ENCODE measurements around the gene WDR55. TPM values are rescaled to one million over a fixed set of nuclear protein-coding genes. Genes with fewer than 3 reads are reported as not detected.

WDR55 gene
- total RNA-seq, 1 donor from 2014 or later, result 28.5 TPM

DNA sequence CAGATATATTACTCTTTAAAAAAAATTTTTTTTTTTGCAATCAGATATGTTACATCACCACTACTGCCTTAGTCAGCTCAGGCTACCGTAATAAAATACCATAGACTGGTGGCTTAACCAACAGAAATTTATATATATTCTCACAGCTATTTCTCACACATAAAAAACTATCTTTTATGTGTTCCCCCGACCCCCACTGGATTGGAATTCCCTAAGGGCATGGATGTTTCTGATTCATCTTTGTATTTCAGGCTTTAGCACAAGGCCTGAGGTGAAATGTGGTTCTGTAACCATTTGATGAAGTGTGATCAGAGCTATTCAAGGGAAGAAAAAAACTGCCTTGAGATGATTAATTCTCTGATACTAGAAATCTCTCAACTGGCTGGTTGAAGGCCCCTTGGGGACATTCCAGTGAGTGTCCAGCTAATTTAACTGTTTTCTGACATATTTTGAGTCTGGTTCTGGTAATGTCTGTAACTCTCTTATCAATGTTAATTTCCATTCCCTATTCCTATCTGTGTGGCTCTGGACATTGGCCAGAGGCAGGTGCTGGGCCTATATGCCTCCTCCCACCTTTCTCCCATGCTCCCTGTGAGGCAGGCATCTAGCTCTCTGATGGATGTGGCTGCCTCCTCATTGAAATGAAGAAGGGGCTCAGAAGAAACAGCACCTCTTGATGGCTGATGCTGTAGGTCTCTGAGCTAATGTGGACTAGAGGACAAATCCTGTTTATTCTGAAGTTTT is 34.2 kb upstream of the WDR55 start:
- H3K27ac Mint-ChIP-seq (ENCODE audit: unreplicated experiment), result no peak overlapping the region
- H3K4me1 Mint-ChIP-seq (ENCODE audit: unreplicated experiment), result no peaks in the 10 kb centered on the region
- H3K36me3 Mint-ChIP-seq (ENCODE audit: low read depth, unreplicated experiment), result peaks cover 15% of the 10 kb centered on the region

DNA sequence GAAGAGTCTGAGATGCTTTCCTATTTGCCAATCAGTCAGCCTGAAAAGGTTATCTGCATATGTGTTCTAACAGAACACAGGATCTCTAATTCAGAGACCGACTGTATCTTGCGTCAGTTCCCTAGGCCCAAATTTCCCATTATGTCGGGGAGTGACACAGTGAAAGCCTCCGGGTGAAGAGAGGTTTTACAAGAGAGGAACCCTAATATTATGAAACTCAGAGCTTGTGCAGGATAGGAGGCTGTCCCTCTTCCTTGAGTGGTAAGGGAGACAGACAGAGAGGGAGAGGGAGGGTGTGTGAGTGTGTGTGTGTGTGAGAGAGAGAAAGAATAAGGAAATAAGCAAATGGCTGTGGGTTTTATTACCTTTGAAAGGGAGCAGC is 33.7 kb upstream of the WDR55 start:
- no peak for DNase-seq (ENCODE audit: low spot score)
- Mint-ChIP-seq H3K27ac (ENCODE audit: unreplicated experiment) (no peak overlapping the region), H3K4me1 (ENCODE audit: unreplicated experiment) (no peaks in the 10 kb centered on the region), H3K4me3 (ENCODE audit: unreplicated experiment) (peak overlapping the region; percentile 7), H3K27me3 (ENCODE audit: unreplicated experiment) (peaks cover 4% of the 10 kb centered on the region), H3K36me3 (ENCODE audit: low read depth, unreplicated experiment) (peaks cover 13% of the 10 kb centered on the region), H3K9me3 (ENCODE audit: unreplicated experiment) (peaks cover 19% of the 10 kb centered on the region)
- no peak for TF ChIP-seq CTCF (IDR thresholded peaks at IDR 0.05; ENCODE audit: unreplicated experiment)

More for the DNA sequence above, 34.2 kb upstream of the WDR55 start:
- Mint-ChIP-seq H3K4me3 (ENCODE audit: unreplicated experiment) (peak overlapping the region; percentile 7), H3K9me3 (ENCODE audit: unreplicated experiment) (peaks cover 19% of the 10 kb centered on the region), H3K27me3 (ENCODE audit: unreplicated experiment) (peaks cover under 1% of the 10 kb centered on the region)
- TF ChIP-seq CTCF (IDR thresholded peaks at IDR 0.05; ENCODE audit: unreplicated experiment), result no peak
- DNase-seq (ENCODE audit: low spot score), result no peak

DNA sequence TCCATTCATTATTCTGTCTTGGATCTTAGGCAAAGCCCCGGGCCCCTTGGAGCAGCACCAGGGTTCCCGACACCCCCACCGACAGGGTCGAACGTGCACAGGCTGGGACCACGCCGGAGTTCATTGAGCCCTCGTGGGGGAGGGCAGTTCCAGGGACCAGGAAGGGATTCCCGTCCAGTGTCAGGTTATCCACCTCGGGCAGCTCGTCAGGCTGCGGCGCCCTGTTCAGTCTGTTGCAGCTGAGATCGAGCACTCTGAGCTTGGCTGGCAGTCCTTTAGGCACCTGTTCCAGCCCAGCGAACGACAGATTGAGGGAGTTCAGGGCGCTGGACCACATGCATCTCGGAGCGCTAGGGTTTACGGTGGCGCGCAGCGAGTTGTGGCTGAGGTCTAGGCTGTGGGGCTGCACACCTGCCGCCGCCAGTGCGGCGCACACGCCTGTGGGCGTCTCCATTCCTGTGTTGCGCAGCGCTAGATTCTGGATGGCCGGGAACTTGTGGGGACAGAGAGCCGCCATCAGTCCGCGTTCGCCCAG is 32.8 kb upstream of the WDR55 start:
- H3K4me1 Mint-ChIP-seq (ENCODE audit: unreplicated experiment), result no peaks in the 10 kb centered on the region
- no peak overlapping the region for H3K4me3 Mint-ChIP-seq (ENCODE audit: unreplicated experiment)
- TF ChIP-seq CTCF (IDR thresholded peaks at IDR 0.05; ENCODE audit: unreplicated experiment), result no peak
- peaks cover 13% of the 10 kb centered on the region for H3K36me3 Mint-ChIP-seq (ENCODE audit: low read depth, unreplicated experiment)
- DNase-seq (ENCODE audit: low spot score), result no peak
- peaks cover 4% of the 10 kb centered on the region for H3K27me3 Mint-ChIP-seq (ENCODE audit: unreplicated experiment)
- H3K9me3 Mint-ChIP-seq (ENCODE audit: unreplicated experiment), result peaks cover 17% of the 10 kb centered on the region
- no peak overlapping the region for H3K27ac Mint-ChIP-seq (ENCODE audit: unreplicated experiment)

GRCh38 chr5:140632366-140633020 is 32.2 kb upstream of the WDR55 start:
- no peak overlapping the region for H3K27ac Mint-ChIP-seq (ENCODE audit: unreplicated experiment)
- H3K4me3 Mint-ChIP-seq (ENCODE audit: unreplicated experiment), result no peak overlapping the region
- no peak for DNase-seq (ENCODE audit: low spot score)
- TF ChIP-seq CTCF (IDR thresholded peaks at IDR 0.05; ENCODE audit: unreplicated experiment), result no peak
- no peaks in the 10 kb centered on the region for H3K4me1 Mint-ChIP-seq (ENCODE audit: unreplicated experiment)
- peaks cover 14% of the 10 kb centered on the region for H3K9me3 Mint-ChIP-seq (ENCODE audit: unreplicated experiment)
- H3K27me3 Mint-ChIP-seq (ENCODE audit: unreplicated experiment), result peaks cover 4% of the 10 kb centered on the region
- H3K36me3 Mint-ChIP-seq (ENCODE audit: low read depth, unreplicated experiment), result peaks cover 13% of the 10 kb centered on the region

DNA sequence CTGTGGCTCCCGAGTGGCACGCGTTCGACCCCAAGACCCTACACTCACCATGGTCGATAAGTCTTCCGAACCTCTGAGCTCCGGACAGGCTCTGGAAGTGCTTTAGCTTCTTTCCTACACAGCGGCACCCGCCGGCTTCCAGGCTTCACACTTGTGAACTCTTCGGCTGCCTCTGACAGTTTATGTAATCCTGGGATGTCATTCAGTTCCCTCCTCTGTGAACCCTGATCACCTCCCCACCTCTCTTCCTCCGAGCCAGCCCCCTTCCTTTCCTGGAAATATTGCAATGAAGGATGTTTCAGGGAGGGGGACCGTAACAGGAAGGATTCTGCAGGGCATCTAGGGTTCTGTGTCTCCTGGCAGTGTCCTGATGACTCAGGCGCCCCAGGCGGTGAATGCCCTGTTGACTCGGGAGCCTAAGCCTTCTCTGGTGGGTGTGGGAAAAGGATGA is 31.7 kb upstream of the WDR55 start, which contains the start of gene CD14:
Gene CD14, minus strand, starts transcription at position 155 of the 451 bp plus-strand sequence. Its CDS starts 104 bp downstream, at position 51.
- H3K9me3 Mint-ChIP-seq (ENCODE audit: unreplicated experiment), result peaks cover 11% of the 10 kb centered on the region
- peaks cover 12% of the 10 kb centered on the region for H3K36me3 Mint-ChIP-seq (ENCODE audit: low read depth, unreplicated experiment)
- no peak within 1 kb of the TSS for H3K4me3 Mint-ChIP-seq (ENCODE audit: unreplicated experiment)
- H3K27me3 Mint-ChIP-seq (ENCODE audit: unreplicated experiment), result peaks cover 4% of the 10 kb centered on the region
- DNase-seq (ENCODE audit: low spot score), result no peak
- H3K27ac Mint-ChIP-seq (ENCODE audit: unreplicated experiment), result peak within 1 kb of the TSS; percentile 52
- no peak for TF ChIP-seq CTCF (IDR thresholded peaks at IDR 0.05; ENCODE audit: unreplicated experiment)
- H3K4me1 Mint-ChIP-seq (ENCODE audit: unreplicated experiment), result peaks cover under 1% of the 10 kb centered on the region
